Stimulated activated CD8-positive, alpha-beta memory T cell treated with anti-CD3 and anti-CD28 coated beads, Interleukin-15, amount 100 ng/mL, for 4 hours (primary cell): Measurements from ENCODE around the gene USP17L30.
A peak's percentile ranks its signal among the peaks of the same experiment; 100 is the strongest.
"Not testable (repeated sequence)": the region's sequence is repeated elsewhere in the genome, so short reads cannot be mapped to it uniquely, and the experiment has no call there.

ENCODE experiments used
- DNase-seq, 2 donors: peaks; one replicate each; pipeline ENCODE4 v3.0.0-alpha.2; 2020; ENCODE audit warnings: low read depth in 2 of 2

USP17L30 gene, protein sequence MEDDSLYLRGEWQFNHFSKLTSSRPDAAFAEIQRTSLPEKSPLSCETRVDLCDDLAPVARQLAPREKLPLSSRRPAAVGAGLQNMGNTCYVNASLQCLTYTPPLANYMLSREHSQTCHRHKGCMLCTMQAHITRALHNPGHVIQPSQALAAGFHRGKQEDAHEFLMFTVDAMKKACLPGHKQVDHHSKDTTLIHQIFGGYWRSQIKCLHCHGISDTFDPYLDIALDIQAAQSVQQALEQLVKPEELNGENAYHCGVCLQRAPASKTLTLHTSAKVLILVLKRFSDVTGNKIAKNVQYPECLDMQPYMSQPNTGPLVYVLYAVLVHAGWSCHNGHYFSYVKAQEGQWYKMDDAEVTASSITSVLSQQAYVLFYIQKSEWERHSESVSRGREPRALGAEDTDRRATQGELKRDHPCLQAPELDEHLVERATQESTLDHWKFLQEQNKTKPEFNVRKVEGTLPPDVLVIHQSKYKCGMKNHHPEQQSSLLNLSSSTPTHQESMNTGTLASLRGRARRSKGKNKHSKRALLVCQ

DNA sequence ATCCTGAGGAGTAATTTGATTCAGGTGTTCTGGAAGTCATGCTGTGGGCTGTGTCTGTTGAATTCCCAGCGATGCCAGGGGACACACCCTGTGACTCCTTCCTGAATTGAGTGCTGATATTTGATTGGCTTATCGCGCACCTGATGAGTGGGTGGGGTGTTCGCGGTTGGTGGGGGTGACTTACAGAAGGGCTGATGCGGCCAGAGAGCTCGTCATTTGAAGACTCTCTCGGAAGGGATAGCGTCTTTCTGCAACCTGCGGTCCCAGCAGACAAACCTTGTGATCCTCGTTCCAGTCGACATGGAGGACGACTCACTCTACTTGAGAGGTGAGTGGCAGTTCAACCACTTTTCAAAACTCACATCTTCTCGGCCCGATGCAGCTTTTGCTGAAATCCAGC, at the start of gene USP17L30:
TSS of gene USP17L30 (plus strand) at position 301 of the 400 bp plus-strand sequence. CDS start at position 301, 0 bp downstream.
- not testable (repeated sequence) for DNase-seq

DNA sequence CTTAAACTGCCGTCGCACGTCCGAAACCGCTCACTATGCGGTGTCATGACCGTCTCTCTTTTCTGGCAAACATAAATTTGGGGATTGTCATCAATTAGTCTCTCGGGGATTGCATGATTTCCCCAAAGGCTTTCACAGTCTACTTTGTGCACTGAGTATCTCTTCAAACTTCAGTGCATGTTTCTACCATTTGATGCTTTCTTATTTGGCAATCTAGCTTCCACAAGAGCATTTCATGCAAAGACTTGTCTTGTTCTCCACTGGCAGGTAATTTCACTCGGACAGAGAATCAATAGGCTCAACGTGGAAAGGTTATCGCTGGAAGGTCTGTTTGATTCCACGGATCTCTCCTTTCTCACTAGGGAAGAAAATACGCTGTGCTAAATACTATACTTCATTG, 38.7 kb upstream of the USP17L30 start:
- not testable (repeated sequence) for DNase-seq

DNA sequence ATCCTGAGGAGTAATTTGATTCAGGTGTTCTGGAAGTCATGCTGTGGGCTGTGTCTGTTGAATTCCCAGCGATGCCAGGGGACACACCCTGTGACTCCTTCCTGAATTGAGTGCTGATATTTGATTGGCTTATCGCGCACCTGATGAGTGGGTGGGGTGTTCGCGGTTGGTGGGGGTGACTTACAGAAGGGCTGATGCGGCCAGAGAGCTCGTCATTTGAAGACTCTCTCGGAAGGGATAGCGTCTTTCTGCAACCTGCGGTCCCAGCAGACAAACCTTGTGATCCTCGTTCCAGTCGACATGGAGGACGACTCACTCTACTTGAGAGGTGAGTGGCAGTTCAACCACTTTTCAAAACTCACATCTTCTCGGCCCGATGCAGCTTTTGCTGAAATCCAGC, 38.1 kb upstream of the USP17L30 start, which contains the start of gene USP17L24:
TSS of gene USP17L24 (plus strand) at position 301 of the 400 bp plus-strand sequence. CDS start at position 301, 0 bp downstream.
- DNase-seq, result not testable (repeated sequence)

DNA sequence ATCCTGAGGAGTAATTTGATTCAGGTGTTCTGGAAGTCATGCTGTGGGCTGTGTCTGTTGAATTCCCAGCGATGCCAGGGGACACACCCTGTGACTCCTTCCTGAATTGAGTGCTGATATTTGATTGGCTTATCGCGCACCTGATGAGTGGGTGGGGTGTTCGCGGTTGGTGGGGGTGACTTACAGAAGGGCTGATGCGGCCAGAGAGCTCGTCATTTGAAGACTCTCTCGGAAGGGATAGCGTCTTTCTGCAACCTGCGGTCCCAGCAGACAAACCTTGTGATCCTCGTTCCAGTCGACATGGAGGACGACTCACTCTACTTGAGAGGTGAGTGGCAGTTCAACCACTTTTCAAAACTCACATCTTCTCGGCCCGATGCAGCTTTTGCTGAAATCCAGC, 33.3 kb upstream of the USP17L30 start, which contains the start of gene USP17L25:
TSS of gene USP17L25 (plus strand) at position 301 of the 400 bp plus-strand sequence. CDS start at position 301, 0 bp downstream.
- not testable (repeated sequence) for DNase-seq

DNA sequence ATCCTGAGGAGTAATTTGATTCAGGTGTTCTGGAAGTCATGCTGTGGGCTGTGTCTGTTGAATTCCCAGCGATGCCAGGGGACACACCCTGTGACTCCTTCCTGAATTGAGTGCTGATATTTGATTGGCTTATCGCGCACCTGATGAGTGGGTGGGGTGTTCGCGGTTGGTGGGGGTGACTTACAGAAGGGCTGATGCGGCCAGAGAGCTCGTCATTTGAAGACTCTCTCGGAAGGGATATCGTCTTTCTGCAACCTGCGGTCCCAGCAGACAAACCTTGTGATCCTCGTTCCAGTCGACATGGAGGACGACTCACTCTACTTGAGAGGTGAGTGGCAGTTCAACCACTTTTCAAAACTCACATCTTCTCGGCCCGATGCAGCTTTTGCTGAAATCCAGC, 28.6 kb upstream of the USP17L30 start, which contains the start of gene USP17L26:
TSS of gene USP17L26 (plus strand) at position 301 of the 400 bp plus-strand sequence. CDS start at position 301, 0 bp downstream.
- not testable (repeated sequence) for DNase-seq

DNA sequence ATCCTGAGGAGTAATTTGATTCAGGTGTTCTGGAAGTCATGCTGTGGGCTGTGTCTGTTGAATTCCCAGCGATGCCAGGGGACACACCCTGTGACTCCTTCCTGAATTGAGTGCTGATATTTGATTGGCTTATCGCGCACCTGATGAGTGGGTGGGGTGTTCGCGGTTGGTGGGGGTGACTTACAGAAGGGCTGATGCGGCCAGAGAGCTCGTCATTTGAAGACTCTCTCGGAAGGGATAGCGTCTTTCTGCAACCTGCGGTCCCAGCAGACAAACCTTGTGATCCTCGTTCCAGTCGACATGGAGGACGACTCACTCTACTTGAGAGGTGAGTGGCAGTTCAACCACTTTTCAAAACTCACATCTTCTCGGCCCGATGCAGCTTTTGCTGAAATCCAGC, 23.8 kb upstream of the USP17L30 start, which contains the start of gene USP17L5:
TSS of gene USP17L5 (plus strand) at position 301 of the 400 bp plus-strand sequence. CDS start at position 301, 0 bp downstream.
- not testable (repeated sequence) for DNase-seq

DNA sequence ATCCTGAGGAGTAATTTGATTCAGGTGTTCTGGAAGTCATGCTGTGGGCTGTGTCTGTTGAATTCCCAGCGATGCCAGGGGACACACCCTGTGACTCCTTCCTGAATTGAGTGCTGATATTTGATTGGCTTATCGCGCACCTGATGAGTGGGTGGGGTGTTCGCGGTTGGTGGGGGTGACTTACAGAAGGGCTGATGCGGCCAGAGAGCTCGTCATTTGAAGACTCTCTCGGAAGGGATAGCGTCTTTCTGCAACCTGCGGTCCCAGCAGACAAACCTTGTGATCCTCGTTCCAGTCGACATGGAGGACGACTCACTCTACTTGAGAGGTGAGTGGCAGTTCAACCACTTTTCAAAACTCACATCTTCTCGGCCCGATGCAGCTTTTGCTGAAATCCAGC, 19.1 kb upstream of the USP17L30 start, which contains the start of gene USP17L27:
TSS of gene USP17L27 (plus strand) at position 301 of the 400 bp plus-strand sequence. CDS start at position 301, 0 bp downstream.
- DNase-seq, result not testable (repeated sequence)

DNA sequence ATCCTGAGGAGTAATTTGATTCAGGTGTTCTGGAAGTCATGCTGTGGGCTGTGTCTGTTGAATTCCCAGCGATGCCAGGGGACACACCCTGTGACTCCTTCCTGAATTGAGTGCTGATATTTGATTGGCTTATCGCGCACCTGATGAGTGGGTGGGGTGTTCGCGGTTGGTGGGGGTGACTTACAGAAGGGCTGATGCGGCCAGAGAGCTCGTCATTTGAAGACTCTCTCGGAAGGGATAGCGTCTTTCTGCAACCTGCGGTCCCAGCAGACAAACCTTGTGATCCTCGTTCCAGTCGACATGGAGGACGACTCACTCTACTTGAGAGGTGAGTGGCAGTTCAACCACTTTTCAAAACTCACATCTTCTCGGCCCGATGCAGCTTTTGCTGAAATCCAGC, 14.3 kb upstream of the USP17L30 start, which contains the start of gene USP17L28:
TSS of gene USP17L28 (plus strand) at position 301 of the 400 bp plus-strand sequence. CDS start at position 301, 0 bp downstream.
- DNase-seq, result not testable (repeated sequence)

DNA sequence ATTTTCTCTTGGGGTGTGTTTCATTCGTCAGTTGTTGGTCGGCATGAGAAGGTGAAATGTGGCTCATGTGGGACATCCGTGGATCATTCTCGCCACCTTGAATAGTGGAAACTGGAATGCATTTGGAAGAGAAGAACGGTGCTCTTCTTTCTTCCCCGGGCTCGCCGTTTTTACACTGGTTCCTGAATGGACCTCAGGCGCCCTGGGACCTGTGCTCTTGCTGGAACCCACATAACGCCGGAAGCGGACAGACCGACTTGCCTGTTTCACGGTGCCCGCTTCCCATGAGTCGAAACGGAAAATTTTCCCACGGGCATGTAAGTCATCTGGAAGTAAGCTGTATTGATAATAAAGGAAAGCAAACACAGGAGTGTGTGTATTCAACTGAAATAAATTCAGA, 12.1 kb upstream of the USP17L30 start:
- not testable (repeated sequence) for DNase-seq

DNA sequence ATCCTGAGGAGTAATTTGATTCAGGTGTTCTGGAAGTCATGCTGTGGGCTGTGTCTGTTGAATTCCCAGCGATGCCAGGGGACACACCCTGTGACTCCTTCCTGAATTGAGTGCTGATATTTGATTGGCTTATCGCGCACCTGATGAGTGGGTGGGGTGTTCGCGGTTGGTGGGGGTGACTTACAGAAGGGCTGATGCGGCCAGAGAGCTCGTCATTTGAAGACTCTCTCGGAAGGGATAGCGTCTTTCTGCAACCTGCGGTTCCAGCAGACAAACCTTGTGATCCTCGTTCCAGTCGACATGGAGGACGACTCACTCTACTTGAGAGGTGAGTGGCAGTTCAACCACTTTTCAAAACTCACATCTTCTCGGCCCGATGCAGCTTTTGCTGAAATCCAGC, 9.6 kb upstream of the USP17L30 start, which contains the start of gene USP17L29:
TSS of gene USP17L29 (plus strand) at position 301 of the 400 bp plus-strand sequence. CDS start at position 301, 0 bp downstream.
- not testable (repeated sequence) for DNase-seq

DNA sequence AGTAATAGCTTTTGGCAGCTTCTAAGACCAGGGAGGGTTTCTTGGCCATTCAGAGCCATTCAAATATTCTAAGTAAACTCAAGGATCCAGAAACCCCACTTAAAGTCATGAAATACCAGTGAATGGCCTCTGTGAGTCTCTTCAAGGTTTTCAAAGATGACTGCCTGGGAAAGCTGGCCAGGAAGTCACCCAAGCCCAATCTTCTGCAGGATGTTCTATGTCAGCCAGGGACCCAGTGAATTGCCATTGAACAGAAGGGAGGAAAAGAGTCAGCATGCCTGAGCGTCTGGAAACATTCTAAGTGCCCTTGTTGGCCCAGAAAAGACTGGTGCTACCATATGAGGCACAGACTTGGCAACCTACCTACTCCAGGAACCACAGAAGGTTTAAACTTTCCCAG, 17.0 kb downstream of the USP17L30 start:
- DNase-seq, result not testable (repeated sequence)

DNA sequence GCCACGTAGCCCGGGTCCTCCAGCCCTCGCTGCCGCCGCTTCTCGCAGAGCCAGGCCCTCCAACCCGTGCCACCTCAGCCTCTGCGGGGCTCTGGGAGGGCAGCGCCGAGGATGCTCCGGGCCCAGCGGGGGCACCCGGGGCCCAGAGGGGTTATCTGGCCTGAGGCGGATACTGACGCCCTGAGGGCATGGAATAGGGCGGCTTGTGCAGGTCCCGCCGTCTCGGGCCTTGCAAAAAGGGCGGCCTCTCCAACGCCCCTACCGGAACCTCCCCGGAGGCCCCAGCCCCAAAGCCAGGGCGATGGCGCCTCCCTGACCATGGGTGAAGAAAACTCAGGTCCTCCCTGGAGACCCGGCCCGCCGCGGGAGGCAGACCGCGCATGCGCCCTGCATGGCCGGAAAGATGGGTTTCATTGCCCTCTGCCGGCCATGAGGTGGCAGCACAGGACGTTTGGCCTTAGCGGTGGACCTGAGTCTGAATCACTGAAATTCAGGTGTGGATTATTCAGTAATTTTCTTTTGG, 18.1 kb downstream of the USP17L30 start:
- peak in 1 of 2 donors; percentile 30 for DNase-seq

DNA sequence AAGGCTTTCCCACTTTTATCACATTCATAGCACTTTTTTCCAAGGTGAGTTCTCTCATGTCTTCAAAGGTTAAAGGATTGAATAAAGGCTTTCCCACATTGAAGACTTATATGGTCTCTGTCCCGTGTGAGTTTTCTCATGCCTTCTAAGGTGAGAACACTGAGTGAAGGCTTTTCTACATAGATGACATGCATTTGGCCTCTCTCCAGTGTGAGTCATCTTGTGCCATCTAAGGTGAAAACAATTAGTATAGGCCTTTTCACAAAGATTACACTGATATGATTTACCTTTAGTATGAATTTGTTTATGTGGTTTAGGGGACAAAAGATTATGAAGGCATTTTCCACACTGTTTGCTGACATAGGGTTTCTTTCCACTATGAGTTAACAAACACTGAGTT, 21.2 kb downstream of the USP17L30 start:
- no peak for DNase-seq

DNA sequence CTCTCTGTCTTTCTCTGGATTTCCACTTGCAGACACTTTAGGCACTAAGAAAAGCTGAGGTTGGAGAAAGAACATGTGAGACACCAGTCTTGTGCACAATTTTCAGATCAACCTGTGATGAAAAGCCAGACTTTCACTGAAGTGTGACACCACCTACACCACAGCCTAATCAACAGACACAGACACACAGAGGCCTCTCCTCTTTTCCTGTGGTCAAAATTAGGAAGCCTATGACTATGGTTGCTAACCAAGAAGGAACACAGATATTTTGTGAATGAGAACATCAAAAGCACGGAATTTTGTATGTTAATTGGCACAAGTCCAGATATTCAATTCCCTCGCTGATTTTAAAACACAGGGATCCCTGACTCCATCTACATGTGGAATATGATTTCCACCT, 26.1 kb downstream of the USP17L30 start:
- not testable (repeated sequence) for DNase-seq

DNA sequence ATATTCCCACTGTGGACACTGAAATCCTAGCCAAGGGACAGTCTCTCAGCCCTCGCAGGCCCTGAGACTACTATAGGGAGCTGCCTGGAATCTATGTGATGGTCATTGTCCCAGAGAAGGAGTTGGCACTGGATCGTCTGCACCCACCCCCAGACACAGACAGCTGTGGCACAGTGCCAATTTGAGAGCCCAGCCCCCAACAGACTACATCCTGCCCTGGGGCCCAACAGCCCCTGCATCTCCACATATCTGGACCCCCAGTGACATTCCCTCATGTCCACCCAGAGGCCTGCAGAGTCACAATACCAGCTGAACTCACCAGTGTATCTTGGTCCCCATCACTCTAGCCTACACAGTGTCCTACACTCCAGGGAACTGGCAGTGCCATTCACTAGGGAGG, 42.8 kb downstream of the USP17L30 start:
- DNase-seq, result not testable (repeated sequence)

DNA sequence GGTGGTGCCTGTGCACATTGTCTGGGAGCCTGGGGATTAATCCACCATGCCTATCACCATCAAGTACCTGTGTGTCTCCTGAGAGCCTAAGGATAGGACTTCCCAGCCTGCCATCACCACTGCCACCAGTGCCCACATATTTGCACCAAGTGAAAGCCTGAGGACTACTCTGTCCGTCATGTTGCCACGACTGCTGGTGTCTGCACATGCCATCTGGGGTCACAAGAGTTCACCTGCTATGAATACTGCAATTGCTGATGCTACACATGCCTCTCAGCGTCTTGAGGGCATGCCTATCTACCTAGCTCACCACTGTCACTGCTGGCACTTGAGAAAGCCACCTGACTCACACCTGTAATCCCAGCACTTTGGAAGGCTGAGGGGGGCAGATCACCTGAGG, 43.6 kb downstream of the USP17L30 start:
- not testable (repeated sequence) for DNase-seq

DNA sequence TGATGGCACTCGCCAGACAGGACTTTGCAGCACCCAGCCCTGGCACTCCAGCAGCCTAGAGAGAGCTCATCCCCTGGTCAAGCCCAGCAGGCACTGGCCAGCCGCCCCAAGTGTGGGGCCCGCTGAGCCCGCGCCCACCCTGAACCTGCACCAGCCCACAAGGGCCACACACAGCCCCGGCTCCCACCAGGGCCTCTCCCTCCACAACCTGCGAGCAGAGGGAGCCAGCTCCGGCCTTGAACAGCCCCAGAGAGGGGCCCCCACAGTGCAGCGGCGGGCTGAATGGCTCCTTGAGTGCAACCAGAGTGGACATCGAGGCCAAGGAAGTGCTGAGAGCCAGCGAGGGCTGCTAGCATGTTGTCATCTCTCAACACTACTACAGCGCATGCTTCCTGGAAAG, 46.9 kb downstream of the USP17L30 start:
- DNase-seq, result no peak
